HUDEP-2 (cell line): ENCODE measurements around the gene TYW1.
A peak's percentile ranks its signal among the peaks of the same experiment; 100 is the strongest.
"Not testable (repeated sequence)": the region's sequence is repeated elsewhere in the genome, so short reads cannot be mapped to it uniquely, and the experiment has no call there.

Experiments used
- DNase-seq, 76 experiments: peaks; one replicate each; lab custom pipeline; 2025; ENCODE audit not compliant: unreplicated experiment in 76 of 76; lab: John Stamatoyannopoulos, UW

The TYW1 gene

GRCh38 chr7:67185660-67186129 lies 189.1 kb downstream of the TYW1 start:
- DNase-seq, result not testable (repeated sequence)

- DNase-seq, result not testable (repeated sequence)
These were observed 192.5 kb downstream of the TYW1 start for GRCh38 chr7:67189160-67189559.

- not testable (repeated sequence) for DNase-seq
These were observed 193.3 kb downstream of the TYW1 start for GRCh38 chr7:67189801-67190465.

- DNase-seq, result not testable (repeated sequence)
These were observed 194.5 kb downstream of the TYW1 start for GRCh38 chr7:67191002-67191720.

- not testable (repeated sequence) for DNase-seq
These were observed 195.6 kb downstream of the TYW1 start for GRCh38 chr7:67192123-67192702.

GRCh38 chr7:67192889-67193613 lies 196.4 kb downstream of the TYW1 start:
- not testable (repeated sequence) for DNase-seq

- DNase-seq, result not testable (repeated sequence)
These were observed 199.5 kb downstream of the TYW1 start for GRCh38 chr7:67196176-67196575.

GRCh38 chr7:67198865-67199526 lies 202.4 kb downstream of the TYW1 start:
- not testable (repeated sequence) for DNase-seq

GRCh38 chr7:67205772-67206171 lies 209.1 kb downstream of the TYW1 start:
- not testable (repeated sequence) for DNase-seq

- no peak for DNase-seq
These were observed 209.8 kb downstream of the TYW1 start for GRCh38 chr7:67206452-67206851.

GRCh38 chr7:67208656-67209055 lies 212.0 kb downstream of the TYW1 start:
- DNase-seq, result not testable (repeated sequence)

GRCh38 chr7:67209256-67209655 lies 212.6 kb downstream of the TYW1 start:
- no peak for DNase-seq

- DNase-seq, result no peak
These were observed 213.9 kb downstream of the TYW1 start for GRCh38 chr7:67210567-67210966.

- peak in 7 of 76 experiments; percentile 0 to 11 (median 9) for DNase-seq
These were observed 215.2 kb downstream of the TYW1 start for GRCh38 chr7:67211650-67212330.

GRCh38 chr7:67213038-67213437 lies 216.4 kb downstream of the TYW1 start:
- DNase-seq, result not testable (repeated sequence)

- DNase-seq, result not testable (repeated sequence)
These were observed 226.9 kb downstream of the TYW1 start for GRCh38 chr7:67223551-67223950.

GRCh38 chr7:67226340-67226907 lies 229.8 kb downstream of the TYW1 start:
- peak in 68 of 76 experiments; percentile 9 to 91 (median 48) for DNase-seq

- DNase-seq, result not testable (repeated sequence)
These were observed 230.3 kb downstream of the TYW1 start for GRCh38 chr7:67226967-67227366.

GRCh38 chr7:67229018-67229417 lies 232.4 kb downstream of the TYW1 start:
- not testable (repeated sequence) for DNase-seq
